Activated T-cell treated with anti-CD3 and anti-CD28 coated beads for 24 hours (primary cell): ENCODE results near the gene PNMA8B.
A peak's percentile ranks its signal among the peaks of the same experiment; 100 is the strongest.
"Not testable (repeated sequence)": the region's sequence is repeated elsewhere in the genome, so short reads cannot be mapped to it uniquely, and the experiment has no call there.

Experiments used
- DNase-seq: peaks from one replicate; pipeline ENCODE4 v3.0.0-alpha.2; 2020; ENCODE audit warnings: low read depth

PNMA8B gene

DNA sequence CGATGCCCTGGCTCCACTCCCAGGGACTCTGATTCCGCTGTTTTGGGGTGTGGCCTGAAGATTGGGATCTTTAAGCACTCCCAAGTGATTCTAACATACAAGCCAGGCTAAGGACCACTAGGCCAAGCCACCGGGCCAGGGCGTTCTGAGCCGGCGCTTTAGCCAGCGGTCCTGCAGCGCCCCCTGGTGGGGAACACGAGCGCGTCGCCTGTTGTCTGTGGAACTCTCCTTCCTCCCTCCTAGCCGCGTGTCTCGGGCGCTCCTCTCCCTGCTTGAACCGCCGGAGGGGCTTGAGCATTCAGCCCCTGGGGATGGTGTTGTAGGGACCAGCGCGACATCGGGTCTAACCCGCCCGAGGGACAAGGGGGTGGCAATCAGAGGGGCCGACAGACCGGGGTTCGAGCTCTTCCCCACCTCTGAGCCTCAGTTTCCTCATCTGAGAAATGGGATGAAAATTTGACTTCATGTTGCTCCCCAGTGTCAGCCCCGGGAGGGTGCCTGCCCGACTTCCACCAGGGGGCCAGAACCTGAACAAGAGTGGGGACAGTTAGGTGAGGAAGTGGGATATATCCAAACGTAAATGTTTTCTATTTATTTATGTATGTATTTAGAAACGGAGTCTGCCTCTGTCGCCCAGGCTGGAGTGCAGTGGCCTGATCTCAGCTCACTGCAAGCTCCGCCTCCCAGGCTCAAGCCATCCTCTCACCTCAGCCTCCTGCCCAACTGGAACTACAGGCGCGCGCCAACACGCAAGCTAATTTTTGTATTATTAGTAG is 18.0 kb upstream of the PNMA8B start:
- DNase-seq: peak; percentile 72

DNA sequence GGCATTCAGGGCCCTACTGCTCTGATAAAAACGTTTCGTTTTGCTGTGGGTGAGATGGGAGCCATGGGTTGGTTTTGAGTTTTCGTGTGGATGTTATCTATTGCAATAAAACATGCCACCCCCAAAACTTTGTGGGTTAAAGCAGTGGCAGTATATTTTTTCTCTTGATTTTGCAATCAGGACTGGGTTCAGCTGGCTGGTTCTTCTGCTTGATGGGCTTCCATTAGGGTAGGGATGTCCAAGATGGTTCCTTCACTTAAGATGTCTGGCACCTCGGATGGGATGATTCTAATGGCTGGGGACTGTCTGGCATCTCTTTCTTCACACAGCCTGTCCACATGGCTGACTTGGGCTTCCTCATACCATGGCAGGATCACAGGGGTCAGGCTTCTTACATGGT is 15.6 kb upstream of the PNMA8B start:
- no peak for DNase-seq

DNA sequence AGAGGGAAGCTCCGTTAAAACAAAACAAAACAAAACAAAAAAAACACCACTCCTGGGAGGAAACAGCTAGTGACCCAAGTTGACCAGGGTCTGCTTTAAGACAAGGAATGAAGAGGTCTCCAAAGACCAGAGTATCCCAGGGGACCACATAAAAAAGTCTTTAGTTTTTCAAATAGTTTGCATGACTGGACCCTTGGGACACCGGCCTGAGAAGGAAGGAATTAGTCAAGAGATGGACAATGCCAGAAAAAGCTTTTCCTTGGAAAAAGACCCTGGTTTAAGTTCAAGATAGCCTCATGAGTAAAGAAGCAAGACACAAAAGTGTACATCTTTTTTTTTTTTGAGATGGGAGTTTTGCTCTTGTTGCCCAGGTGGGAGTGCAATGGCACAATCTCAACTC is 12.5 kb upstream of the PNMA8B start:
- no peak for DNase-seq

DNA sequence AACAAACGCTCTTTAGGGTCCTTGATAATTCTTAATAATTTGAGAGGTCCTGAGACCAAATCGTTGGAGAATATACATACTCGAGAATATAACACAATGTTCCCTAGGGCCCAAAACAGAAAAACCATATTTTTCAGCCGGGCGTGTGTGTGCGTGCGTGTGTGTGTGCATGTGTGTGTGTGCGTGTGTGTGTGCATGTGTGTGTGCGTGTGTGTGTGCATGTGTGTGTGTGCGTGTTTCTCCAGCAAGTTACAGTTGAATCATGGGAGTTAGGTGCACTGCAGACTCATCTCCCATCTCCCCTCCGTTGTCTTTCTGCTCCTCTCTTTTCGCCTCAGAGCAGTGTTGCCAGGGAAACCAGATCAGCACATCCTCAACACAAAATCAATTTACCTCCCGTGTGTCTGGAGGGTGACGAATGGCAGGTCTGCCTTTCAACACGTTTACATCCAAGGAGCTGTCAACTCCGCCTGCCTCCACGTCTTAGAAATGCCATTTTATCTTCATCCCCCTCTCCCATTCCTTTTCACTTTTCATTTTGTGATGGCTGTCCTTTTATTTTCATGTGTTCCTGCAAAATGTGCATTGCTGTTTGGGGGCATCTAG is 8.3 kb upstream of the PNMA8B start:
- DNase-seq: no peak

DNA sequence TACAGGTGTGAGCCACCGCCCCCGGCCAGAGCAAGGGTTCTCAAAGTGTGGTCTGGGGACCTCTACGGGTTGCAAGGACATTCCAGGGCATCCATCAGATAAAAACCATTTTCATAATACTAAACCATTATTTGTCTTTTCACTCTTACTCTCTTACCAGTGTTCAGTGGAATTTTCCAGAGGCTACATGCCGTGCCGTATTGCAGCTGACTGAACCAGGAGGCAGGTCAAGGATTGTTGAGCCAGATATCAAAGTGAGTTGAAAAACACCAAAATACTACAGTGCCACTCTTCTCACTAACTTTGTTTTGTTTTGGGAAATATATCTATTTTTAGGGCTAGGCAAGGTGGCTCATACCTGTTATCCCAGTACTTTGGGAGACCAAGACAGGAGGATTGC is 7.2 kb upstream of the PNMA8B start:
- no peak for DNase-seq

DNA sequence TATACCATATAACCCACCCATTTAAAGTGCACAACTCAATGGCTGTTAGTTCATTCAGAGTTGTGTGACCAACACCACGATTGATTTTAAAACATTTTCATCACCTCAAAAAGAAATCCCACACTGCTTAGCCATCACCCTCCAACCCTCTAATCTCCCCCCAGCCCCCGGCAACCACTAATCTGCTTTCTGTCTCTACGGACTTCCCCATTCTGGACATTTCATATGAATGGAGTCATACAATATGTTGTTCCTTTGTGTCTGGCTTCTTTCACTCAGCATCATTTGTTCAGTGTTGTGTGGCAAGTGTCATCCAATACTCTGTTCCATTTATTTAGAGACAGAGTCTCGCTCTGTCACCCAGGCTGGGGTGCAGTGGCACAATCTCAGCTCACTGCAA is 4.0 kb upstream of the PNMA8B start:
- no peak for DNase-seq

DNA sequence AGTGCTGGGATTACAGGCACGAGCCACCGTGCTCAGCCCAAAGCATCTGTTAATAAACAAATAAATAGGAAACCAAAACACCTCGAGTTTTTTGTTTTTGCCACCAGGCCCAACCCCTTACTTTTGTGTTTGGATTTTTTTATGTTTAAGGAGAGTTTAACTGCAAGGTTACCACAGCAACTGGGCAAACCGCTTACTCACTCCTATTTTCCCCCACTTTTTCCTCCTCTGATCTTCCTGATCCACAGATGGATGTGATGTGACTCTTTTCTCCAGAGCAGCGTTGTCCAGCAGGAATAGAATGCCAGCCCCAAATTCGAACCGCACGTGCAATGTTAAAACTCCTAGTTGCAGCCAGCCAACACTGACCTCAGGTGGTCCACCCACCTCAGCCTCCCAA is 2.1 kb upstream of the PNMA8B start:
- DNase-seq: no peak

DNA sequence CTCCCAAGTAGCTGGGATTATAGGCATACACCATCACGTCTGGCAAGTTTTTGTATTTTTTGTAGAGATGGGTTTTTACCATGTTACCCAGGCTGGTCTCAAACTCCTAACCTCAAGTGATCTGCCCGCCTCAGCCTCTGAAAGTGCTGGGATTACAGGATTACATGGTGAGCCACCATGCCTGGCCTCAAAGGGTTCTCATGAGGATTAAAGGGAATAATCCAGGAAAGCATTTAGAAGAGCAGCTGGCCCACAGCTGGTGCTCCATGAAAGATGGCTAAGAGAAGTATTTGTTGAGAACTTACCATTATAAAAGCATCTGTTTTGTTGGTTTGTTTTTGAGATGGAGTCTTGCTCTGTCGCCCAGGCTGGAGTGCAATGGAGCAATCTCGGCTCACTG is 1.2 kb upstream of the PNMA8B start:
- not testable (repeated sequence) for DNase-seq

DNA sequence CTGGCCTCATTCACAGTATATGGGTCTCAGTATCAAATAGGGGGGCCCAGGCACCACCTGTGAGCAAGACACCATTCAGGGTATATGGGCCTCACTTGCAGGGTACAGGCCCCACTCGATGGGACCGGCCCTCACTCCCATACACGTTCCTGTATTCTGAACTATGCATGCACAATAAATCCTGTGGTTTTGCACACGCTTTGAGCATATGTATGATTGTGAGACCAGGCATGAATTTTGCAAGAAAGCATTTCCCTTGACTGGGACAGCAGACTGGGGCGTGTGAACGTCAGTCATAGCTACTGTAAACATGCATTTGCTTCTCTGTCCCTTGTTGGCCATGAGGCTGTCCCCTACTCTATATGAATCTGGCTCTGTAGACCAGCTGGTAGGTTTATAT is 637 bp upstream of the PNMA8B start:
- DNase-seq: no peak

DNA sequence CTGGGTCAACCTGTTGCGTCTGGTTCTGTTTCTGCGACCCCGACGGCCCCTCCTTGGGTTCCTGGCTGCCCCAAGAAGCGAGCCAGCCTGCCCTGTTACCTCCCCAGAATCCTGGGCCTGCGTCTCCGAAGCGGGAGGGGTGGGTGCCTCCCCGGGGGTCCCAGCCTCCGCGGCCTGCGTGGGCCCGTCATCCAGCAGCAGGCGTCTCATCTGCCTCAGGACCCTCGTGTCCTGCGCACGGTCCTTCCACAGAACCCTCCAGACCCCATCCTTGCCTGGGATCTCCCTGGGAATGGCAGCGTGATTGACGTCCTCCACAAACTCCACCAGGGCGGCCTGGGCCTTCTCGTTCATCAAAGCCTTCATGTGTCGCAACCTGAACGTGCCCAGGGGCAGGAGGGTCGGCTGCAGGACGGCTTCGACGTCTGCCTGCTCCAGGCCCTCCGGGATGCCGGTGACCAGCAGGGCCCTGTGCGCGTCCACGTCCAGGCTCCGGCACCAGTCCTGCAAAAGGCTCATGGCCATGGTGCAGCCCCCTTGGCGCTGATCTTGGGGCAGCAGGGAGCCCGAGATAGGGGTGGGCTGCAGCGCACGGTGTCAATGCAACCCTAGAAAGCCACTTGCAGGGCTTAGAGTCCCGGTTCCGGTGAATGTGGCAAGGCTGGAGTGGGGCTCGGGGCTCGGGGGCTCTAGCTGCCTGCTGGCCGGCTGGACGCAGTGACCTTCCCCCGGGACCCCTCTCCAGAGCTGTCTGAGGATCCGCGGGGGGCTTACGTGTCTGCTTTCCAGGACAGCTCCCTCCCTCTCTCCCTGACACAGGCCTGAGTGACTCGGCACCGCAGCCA is 504 bp downstream of the PNMA8B start:
- no peak for DNase-seq

DNA sequence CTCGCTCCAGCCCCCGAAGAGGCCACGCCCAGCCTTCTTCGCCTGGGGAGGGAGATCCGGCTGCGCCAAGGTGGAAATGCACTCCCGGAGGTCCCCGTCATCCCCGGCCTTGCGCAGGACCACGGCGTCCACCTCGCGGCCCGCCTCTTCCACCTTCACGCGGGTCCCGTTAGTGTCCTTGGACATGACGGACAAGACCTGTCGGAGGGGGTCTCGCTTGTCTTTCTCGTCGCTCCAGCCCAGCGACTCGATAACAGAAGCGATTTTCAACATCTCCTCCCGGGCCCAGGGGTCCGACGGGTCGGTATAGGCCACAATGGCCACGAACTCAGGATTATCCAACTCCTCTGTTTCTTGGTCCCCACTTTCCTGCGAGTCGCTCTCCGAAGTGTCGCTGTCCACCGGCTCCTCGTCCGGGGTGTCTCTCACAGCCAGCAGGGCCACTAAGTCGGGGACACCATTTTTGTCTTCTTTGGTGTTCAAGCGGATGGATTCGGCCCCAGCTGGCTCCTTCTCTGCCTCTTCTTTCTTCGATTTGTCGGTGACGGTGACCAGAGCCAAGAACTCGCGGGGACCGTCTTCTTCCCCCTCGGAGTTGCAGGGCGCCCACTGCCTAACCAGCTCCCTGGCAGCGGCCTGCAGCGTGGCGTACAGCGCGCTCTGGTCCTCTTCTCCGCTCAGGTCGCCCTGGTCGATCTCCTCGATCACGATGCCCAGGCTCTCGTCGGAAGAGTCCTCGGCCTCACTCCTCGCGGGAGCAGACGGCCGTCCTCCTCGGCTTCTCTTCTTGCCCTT is 1.3 kb downstream of the PNMA8B start:
- no peak for DNase-seq

DNA sequence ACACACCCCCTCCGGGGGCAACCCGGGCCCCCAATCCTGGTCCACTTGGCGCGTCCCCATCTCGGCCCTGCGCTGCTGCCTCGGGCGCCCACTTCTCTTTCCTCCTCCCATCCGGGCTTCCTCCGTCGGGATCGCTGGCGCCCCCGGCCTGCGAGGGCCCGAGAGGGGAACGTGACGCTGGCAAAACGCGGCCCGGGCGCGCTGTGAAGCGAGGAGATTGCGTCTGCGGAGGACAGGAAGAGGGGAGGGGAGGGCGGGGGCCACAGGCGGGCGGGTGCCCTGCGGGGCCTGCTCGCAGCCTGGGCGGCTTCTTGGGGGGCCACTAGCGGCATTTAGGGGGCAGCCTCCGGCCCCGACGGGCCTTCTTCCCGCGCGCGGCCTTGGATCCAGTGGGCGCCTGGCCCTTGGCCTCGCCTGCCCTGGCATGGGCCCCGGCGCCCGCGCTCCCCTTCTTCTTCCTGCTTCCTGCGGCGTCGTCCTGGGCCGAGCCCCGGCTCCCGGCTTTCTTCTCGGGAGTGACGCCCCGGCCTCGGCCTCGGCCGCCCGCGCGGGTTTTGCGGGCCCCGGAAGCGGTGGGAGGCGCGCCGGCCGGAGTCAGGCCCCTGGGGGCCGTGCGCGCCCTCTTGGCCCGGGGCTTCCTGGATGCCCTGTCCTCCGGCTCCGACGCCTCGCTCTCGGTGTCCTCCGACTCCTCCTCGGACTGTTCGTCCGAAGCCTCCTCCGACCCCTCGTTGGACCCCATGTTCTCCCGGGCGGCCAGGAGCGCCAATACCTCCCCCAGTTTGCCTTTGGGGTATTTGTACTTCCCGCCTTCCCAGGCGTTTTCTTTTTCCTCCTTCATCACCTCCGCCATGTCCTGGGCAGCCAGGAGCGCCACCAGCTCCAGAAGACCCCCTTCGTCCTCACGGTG is 2.2 kb downstream of the PNMA8B start:
- no peak for DNase-seq

DNA sequence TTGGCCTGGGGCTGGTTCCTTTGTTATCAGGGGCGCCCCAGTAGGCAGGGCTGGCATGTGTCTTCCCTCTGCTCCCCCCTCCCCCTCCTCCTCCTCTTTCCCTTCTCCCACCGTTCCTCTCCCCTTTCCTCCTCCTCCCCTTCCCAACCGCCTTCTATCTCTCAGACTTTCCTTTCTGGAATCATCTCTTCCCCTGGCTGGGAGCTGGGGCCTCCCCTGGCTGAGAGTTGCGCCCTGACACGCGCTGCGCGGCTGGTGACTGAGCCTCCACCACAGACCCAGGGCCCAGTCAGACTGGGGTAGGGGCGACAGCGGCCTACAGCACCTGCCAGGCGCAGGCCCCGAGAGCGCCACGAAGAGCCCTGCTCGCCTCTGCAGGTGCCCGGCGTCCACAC is 2.8 kb downstream of the PNMA8B start:
- no peak for DNase-seq

DNA sequence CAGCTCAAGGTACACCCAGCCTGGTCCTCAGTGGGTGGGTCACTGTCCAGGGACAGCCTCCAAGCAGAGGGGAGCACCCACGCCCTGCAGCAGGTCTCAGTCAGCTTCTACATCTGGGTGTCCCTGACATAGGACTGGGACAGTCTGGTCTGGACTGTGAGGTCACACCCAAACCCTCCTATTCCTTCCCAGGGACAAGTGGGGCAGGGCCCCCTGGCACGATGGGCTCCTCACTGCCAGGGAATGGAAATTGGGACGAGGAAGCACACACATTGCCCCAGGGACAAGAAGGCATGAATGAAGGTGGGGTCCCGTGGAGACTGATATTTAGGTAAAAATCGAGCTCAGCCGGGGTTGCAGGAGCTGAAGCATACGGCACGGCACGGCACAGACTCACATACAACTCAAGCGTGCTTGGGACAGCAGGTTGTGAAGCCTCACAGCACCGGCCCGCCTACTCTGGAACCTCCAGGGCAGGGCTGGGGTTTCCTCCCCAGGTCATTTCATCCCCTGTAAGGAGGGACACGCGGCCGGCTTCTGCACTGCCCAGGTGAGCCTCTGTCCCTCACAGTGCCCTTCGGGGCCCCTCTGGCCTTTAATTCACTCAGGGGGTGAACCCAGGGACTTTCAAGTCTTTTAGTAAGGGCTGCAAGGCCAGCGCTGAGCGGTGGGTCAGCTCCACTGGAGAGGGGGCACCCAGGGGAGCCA is 3.5 kb downstream of the PNMA8B start:
- no peak for DNase-seq

DNA sequence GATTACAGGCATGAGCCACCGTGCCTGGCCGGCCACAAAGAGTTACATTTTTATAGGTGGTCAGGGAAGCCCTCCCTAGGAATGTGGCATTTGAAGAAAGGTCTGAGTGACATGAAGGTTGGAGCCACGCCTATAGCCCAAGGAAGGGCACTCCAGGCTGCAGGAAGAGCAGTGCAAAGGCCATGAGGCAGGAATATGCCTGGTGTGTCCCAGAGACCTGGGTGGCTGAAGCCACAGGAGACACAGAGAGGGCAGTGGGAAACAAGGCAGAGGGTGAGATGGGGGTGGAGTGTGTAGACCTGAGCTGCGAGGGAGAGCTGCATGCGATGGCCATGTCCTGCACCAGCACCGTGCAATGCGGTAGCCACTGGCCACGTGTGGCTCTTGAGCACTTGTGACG is 4.9 kb downstream of the PNMA8B start:
- no peak for DNase-seq

DNA sequence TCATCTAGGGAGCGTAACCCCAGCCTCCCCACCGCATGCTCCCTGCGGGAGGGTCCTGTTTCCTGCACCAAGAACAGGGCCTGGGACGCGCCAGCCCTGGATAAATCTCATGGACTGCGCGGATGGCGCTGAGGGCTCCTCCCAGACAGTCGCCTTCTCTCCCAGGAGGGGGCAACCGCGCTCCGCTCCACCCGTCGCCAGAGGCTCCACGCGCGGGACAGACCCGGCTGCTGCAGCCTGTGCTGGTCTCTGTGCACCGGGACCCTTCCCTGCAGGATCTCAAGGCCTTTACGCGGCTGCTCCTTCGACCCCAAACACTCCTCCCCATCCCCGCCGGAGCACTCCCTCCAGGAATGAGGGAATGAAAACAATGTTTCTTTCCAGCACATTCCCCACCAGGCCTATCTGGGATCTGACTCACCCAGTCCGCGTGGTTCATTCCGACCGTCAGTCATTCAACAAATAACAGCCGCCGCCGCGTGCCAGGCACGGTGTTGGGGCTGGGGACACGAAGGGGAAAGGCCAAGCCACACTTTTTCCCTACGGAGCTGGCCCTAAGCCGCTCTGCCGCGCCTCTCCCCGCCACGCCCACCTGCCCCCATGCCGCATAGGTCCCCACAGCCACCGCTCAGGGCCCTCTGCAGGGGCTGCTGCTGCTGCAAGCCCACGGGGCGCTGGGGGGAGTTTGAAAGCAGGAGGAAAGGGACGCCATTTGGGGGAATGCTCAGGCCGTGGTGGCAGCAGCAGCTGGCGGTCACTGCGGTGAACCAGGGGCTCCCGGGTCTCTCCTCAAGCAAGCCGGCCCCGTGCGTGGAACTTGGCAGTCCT is 6.0 kb downstream of the PNMA8B start:
- no peak for DNase-seq

DNA sequence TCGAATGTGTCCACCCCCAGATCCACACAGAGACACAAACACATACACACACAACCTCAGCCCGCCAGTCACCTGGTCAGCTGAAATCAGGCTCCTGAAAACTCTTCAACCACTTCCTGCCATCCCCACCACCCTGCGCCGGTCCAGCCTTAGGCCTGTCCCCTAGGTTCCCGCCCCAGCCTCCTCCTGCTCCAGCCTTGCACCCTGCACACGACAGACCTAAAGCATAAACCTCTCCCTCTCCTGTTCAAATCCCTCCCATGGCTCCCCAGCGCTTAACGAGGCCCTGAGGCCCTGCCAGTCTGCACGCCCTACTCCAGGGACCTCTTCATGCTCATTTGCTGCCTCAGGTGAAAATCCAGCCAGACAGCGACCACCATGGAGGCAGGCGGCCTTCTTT is 7.1 kb downstream of the PNMA8B start:
- DNase-seq: no peak

DNA sequence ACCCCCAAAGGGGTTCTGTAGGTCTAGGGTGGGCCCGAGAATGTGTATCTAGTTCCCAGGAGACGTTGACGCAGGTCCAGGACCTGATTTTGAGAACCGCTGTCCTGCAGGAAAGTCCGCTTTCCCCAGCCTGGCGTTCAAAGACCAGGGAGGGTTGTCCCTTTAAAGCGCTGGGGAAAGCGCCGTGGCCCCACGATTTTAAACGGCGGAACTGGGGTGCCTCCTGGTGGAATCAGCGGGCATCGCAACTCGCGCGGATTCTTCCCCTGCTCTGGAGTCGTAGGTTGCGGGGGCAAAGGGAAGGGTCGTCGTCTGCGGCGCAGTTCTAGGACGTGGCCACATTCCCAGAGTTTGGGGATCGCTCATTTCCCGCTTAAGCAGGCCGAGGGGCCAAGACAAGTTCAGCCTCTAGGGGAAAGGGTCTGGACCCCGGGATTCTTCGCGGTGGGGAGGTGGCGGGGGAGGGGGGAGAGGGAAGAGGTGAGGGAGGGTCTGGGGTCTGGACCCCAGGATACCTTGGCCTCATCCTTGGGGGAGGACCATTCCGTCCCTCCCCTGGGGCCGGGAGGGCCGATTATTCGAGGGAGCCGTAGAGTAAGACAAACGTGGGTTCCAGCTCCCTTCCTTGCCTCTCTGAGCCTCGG is 7.7 kb downstream of the PNMA8B start:
- DNase-seq: peak; percentile 70

DNA sequence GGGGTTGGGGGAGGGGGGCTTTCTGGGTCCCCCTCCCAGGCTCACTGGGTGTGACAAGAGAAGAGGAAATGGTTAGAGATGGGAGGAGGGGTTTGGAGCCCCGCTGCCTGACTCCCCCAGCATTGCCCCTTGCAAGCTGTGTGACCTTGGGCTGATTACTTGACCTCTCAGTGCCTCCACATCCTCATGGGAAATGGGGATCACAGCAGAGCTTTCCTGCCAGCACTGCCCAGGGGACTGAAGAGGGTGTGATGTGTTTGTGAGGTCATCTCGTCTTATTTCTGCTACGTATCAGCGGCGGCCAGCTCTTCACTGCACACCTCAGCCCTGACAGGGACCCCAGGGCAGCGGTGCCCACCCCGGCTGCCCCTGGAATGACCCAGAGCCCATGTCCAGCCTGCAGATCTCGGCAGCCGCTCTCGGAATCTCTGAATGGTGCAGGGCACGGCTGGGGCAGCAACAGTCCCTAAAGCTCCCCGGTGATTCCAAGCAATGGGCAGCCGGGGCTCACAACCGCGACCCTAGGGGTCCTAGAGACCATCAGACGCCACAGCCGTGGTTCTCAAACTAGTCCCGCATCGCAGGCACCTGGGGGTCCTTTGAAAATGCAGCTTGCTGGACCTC is 8.4 kb downstream of the PNMA8B start:
- DNase-seq: no peak
